PC-3 (cell line): ENCODE results near the gene C3orf62.

Experiments used
- CTCF ChIP-seq: fragments of 300-600 bp; sonication (generic); conservative IDR thresholded peaks from 2 replicates; pipeline ENCODE4 v1.5.1; 2017; ENCODE audit warnings: antibody characterized with exemption, low read depth, mild to moderate bottlenecking, low read length
- EZH2 ChIP-seq: fragments of 300-600 bp; sonication (generic); IDR thresholded peaks from one replicate; pipeline ENCODE4 v1.6.1; 2017; ENCODE audit warnings: antibody characterized with exemption, mild to moderate bottlenecking, low read length; ENCODE audit not compliant: unreplicated experiment

- TF ChIP-seq CTCF: no peak
- no peak for TF ChIP-seq EZH2
These were observed 39.7 kb downstream of the C3orf62 start for GRCh38 chr3:49237344-49237743.
